Sigmoid colon (tissue), 4 donors: Measurements from ENCODE around the gene WDR37.

Source experiments
- POLR2A ChIP-seq, 2 donors: fragments of 450-650 bp; IDR thresholded peaks; one replicate each; pipeline ENCODE4 v1.6.1; 2016; ENCODE audit warnings: antibody characterized with exemption in 2 of 2, mild to moderate bottlenecking in 2 of 2, moderate library complexity in 2 of 2
- POLR2AphosphoS5 ChIP-seq, 4 donors: sonication (generic); formaldehyde crosslinking; IDR thresholded peaks; one replicate each; pipeline ENCODE4 v1.6.1; 2017; ENCODE audit warnings: antibody characterized with exemption in 4 of 4
- TF ChIP-seq, protein P1 (sequence below), 4 experiments: fragments of 450-650 bp in 3 of 4; fragments of 200-600 bp in 1 of 4; IDR thresholded peaks; one replicate each; pipeline ENCODE4 v1.5.1; 2016 to 2019; ENCODE audit warnings: antibody characterized with exemption in 4 of 4, mild to moderate bottlenecking in 3 of 4, moderate library complexity in 2 of 4

DNA sequence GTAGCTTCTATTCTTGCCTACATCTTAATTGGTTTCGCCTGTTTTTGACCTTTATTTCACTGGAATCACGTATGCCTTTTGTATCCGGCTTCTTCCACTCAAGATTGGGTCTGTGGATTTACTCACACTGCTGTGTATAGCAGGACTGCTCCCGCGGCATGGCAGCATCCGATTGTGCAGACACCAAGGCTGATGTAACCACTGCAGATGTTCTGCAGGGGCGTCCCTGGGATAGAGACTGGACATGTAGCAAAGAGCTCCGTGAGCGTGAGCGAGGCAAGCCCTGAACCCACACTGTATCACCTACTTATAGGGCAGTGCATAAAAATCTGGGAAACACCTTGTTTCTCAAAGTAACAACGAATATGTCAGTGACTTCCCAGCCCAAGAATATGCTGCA, 19.1 kb upstream of the WDR37 start:
- TF ChIP-seq, protein P1, sequence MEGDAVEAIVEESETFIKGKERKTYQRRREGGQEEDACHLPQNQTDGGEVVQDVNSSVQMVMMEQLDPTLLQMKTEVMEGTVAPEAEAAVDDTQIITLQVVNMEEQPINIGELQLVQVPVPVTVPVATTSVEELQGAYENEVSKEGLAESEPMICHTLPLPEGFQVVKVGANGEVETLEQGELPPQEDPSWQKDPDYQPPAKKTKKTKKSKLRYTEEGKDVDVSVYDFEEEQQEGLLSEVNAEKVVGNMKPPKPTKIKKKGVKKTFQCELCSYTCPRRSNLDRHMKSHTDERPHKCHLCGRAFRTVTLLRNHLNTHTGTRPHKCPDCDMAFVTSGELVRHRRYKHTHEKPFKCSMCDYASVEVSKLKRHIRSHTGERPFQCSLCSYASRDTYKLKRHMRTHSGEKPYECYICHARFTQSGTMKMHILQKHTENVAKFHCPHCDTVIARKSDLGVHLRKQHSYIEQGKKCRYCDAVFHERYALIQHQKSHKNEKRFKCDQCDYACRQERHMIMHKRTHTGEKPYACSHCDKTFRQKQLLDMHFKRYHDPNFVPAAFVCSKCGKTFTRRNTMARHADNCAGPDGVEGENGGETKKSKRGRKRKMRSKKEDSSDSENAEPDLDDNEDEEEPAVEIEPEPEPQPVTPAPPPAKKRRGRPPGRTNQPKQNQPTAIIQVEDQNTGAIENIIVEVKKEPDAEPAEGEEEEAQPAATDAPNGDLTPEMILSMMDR (IDR thresholded peaks at IDR 0.05) = no peak
- TF ChIP-seq POLR2A (IDR thresholded peaks at IDR 0.05) = no peak
- no peak for TF ChIP-seq POLR2AphosphoS5 (IDR thresholded peaks at IDR 0.05)
